Measurements from ENCODE around the gene SYT7. TPM values are rescaled to one million over a fixed set of nuclear protein-coding genes. Genes with fewer than 3 reads are reported as not detected.
"Not testable (repeated sequence)": the region's sequence is repeated elsewhere in the genome, so short reads cannot be mapped to it uniquely, and the experiment has no call there.

Gene SYT7
- total and polyA plus RNA-seq, 4 donors, result 2.1 to 114 (median 30.8) TPM

DNA sequence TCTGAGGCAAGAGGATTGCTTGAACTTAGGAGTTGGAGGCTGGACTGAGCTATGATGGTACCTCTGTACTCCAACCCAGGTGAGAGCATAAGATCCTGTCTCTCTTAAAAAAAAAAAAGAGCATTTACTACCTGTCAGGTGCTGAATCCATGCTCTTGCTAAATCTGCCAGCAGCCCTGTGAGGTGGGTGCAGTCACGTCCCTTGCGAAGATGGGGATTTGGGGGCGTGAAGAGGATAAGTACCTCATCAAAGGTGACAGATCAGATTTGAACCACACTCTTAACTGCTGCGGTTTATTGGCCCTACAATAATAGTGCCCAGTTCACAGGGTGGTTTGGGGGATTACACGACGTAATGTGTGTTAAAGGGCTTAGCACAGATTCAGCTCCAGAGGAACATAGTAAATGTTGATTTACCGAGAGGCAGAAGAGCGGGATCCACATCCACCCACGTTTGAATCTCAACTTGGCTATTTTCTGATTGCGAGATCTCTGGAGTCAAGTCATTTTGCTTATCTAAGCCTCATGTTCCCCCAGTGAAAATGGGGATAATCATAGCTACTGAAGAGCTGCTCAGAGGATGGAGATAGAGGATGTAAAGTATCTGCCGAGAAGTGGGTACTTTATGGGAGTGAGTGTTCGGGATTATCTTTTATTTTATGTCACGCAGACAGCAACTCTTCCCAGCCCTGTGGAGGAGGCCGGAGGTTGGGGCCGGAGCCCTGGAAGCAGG is 100.4 kb downstream of the SYT7 start:
- WGBS, result 86% methylated on average over 15 of the region's 15 CpGs
- H3K27me3 ChIP-seq (ENCODE audit: control insufficient read depth in 4 of 4, insufficient read depth in 4 of 4, low read length in 3 of 4), result no peaks in the 10 kb centered on the region
- H3K4me1 ChIP-seq (ENCODE audit: control insufficient read depth in 4 of 4, insufficient read depth in 4 of 4, low read length in 3 of 4), result peaks cover 3 to 17% (median 11%) of the 10 kb centered on the region in 4 donors
- no peak overlapping the region for H3K27ac ChIP-seq (ENCODE audit: low read depth in 1 of 2, low read length in 2 of 2)
- H3K4me3 ChIP-seq (ENCODE audit: low read depth in 1 of 3, low read length in 3 of 3), result no peak overlapping the region
- no peaks in the 10 kb centered on the region for H3K9me3 ChIP-seq (ENCODE audit: control insufficient read depth in 4 of 4, low read length in 3 of 4)
- no peak for DNase-seq (ENCODE audit: low spot score)
- no peak overlapping the region for H3K9ac ChIP-seq (ENCODE audit: low read depth in 1 of 2, low read length in 2 of 2)
- no peaks in the 10 kb centered on the region for H3K36me3 ChIP-seq (ENCODE audit: control insufficient read depth in 4 of 4, insufficient read depth in 3 of 4, low read depth in 1 of 4, low read length in 3 of 4)
- no peak for TF ChIP-seq JUND (IDR thresholded peaks at IDR 0.05)
- TF ChIP-seq REST (IDR thresholded peaks at IDR 0.05), result no peak
- TF ChIP-seq SP1 (IDR thresholded peaks at IDR 0.05), result no peak
- no peak for TF ChIP-seq ATF3 (IDR thresholded peaks at IDR 0.05)
- no peak for TF ChIP-seq HNF4A (conservative IDR thresholded peaks at IDR 0.05)
- TF ChIP-seq EGR1 (IDR thresholded peaks at IDR 0.05; ENCODE audit: low read depth in 2 of 2), result no peak
- TF ChIP-seq HNF4G (IDR thresholded peaks at IDR 0.05), result no peak
- TF ChIP-seq CTCF (IDR thresholded peaks at IDR 0.05; ENCODE audit: low read depth, low read length, missing input control), result no peak
- TF ChIP-seq, protein P1, sequence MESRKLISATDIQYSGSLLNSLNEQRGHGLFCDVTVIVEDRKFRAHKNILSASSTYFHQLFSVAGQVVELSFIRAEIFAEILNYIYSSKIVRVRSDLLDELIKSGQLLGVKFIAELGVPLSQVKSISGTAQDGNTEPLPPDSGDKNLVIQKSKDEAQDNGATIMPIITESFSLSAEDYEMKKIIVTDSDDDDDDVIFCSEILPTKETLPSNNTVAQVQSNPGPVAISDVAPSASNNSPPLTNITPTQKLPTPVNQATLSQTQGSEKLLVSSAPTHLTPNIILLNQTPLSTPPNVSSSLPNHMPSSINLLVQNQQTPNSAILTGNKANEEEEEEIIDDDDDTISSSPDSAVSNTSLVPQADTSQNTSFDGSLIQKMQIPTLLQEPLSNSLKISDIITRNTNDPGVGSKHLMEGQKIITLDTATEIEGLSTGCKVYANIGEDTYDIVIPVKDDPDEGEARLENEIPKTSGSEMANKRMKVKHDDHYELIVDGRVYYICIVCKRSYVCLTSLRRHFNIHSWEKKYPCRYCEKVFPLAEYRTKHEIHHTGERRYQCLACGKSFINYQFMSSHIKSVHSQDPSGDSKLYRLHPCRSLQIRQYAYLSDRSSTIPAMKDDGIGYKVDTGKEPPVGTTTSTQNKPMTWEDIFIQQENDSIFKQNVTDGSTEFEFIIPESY (IDR thresholded peaks at IDR 0.05), result no peak
- TF ChIP-seq NR2F2 (IDR thresholded peaks at IDR 0.05), result no peak
- no peak for TF ChIP-seq YY1 (IDR thresholded peaks at IDR 0.05)
- no peak for TF ChIP-seq GABPA (IDR thresholded peaks at IDR 0.05 in 1 of 2, conservative IDR thresholded peaks at IDR 0.05 in 1 of 2)
- no peak for TF ChIP-seq RAD21 (IDR thresholded peaks at IDR 0.05)
- no peak for TF ChIP-seq FOXA2 (IDR thresholded peaks at IDR 0.05)
- no peak for TF ChIP-seq TAF1 (conservative IDR thresholded peaks at IDR 0.05)
- TF ChIP-seq RXRA (IDR thresholded peaks at IDR 0.05), result no peak
- TF ChIP-seq FOXA1 (IDR thresholded peaks at IDR 0.05), result no peak

- WGBS, result 97% methylated on average over 11 of the region's 11 CpGs
Observed at GRCh38 chr11:61479360-61480058, 101.4 kb downstream of the SYT7 start.

More at GRCh38 chr11:61479360-61480058, 101.4 kb downstream of the SYT7 start:
- H3K4me3 ChIP-seq (ENCODE audit: low read depth in 1 of 3, low read length in 3 of 3); H3K9me3 ChIP-seq (ENCODE audit: control insufficient read depth in 4 of 4, low read length in 3 of 4); DNase-seq (ENCODE audit: low spot score); H3K9ac ChIP-seq (ENCODE audit: low read depth in 1 of 2, low read length in 2 of 2); H3K27me3 ChIP-seq (ENCODE audit: control insufficient read depth in 4 of 4, insufficient read depth in 4 of 4, low read length in 3 of 4); H3K27ac ChIP-seq (ENCODE audit: low read depth in 1 of 2, low read length in 2 of 2); H3K36me3 ChIP-seq (ENCODE audit: control insufficient read depth in 4 of 4, insufficient read depth in 3 of 4, low read depth in 1 of 4, low read length in 3 of 4): not testable (repeated sequence)
- peaks cover 3 to 17% (median 11%) of the 10 kb centered on the region in 4 donors for H3K4me1 ChIP-seq (ENCODE audit: control insufficient read depth in 4 of 4, insufficient read depth in 4 of 4, low read length in 3 of 4)

Measured in liver (tissue), 9 donors.